CD4-positive, alpha-beta T cell treated with Interleukin-17A for 4 hours (primary cell): ENCODE measurements around the gene RBL2.
"Not testable (repeated sequence)": the region's sequence is repeated elsewhere in the genome, so short reads cannot be mapped to it uniquely, and the experiment has no call there.

ENCODE experiments used
- DNase-seq: peaks from one replicate; pipeline ENCODE4 v3.0.0-alpha.2; 2020; ENCODE audit warnings: mixed read lengths

RBL2 gene

DNA sequence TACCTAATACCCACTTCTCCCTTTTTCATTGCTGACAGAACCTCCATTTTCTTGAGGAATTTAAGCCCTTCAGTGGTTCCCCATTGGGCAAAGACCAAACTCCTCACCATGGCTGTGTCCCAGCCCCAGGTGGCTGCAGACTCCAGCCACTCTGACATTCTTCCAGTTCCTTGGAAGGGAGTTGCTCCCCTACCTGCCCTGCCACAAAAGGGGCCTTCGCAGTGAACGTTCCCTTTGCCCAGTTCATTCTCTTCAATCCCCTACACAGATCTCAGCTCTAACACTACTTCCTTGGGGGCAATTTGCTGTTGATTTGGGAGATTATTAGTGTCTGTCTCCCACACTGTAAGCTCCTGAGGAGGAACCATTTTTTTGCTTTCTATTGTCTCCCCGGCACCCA, 72.0 kb downstream of the RBL2 start:
- DNase-seq: no peak

DNA sequence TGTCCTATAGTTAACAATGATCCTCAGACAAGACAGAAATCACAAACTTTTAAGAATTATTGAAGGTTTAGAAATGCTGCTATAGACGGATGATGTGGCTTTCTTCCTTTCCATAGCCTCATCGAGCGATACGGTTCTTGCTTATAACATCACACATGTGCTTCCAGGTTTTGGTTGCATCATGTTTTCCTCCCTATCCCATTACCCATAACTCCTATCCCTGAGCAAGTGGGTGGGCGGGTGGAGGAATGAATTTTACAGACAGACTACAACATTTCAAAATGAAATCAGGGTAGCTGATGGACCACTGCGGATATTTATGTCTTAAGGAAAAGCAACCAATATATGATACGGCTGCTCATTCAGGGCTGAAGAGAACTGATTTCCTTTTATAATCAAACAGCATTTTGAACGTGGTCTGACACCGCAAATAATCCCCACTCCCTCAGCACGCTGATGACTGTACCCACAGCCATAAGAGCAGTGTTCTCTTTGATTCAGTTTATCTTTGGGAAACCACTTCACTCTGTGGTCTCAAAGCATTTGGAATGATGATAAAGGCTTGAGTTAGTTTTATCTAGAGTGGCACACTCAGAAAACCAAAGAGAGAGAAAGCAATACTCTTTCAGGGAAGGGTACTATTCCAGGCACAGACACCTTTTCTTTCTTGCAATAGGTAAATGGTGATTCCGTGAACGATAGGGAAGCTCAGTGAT, 73.4 kb downstream of the RBL2 start:
- no peak for DNase-seq

DNA sequence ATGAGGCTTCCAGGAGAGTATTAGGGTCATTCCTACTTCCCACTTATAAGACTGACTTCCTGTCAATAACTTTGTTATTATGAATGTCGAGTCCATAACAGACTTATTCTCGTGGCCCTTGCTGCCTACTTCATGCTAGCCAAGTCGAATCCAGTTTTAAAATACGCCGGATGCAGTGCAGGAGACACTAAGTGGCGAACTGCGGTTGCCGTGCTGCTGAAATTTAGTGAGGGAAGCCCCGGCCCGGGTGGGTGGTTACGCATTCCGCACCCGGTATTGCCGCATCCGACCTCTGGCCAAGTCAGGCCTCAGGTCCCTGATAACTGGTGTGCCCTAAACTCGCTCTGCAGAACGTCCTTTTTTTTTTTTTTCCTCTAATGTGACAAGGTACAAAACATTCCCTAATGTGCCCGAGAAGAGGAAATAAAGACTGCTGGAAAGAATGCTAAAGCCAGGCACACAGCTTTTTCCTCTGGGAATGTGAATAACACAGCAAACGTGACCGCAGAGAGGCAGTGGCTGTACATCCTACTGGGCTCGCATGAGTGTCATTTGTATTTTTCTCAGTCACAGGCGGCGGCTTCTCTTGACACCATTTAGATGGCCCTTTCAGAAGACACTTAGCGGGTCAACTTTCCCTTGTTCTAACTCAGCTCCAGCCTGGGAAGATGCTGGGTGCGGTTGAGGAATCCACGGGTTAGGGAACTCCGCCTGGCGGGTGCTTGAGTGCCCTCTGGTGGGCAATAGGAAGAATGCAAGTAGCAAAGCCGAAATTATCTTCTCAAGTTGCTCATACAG, 75.8 kb downstream of the RBL2 start:
- peak; percentile 66 for DNase-seq

DNA sequence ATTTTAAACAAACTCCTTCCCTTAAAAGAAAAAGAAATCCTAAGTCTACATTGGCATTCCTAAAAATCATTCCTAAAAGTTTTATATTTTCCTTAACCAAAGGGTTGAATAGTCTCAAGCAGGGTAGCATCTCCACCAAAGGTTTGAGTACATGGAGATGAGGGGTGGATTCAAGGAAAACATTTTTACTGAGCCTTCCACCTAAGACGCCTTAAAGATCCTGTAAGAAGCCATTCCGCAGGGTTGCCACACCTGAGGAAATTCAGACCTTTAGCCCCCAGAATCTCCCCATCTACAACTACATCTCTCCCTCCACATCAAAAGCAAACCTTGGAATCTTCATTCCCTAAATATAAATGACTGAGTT, 76.4 kb downstream of the RBL2 start:
- DNase-seq: no peak

DNA sequence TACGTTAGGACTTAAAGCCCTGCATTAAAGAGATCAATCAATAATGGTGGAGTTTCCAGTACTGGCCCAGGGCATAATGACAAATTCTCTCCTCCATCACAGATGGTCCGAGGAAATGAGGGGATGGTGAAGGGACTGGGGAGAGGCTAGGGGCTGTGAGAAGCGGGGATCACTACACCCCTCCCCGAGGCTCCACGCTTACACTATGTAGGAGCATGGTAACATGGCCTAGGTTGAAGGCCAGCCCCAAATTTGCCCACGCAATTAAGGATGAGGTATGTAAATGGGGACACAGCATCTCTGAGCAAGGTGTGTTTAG, 76.8 kb downstream of the RBL2 start:
- DNase-seq: no peak

DNA sequence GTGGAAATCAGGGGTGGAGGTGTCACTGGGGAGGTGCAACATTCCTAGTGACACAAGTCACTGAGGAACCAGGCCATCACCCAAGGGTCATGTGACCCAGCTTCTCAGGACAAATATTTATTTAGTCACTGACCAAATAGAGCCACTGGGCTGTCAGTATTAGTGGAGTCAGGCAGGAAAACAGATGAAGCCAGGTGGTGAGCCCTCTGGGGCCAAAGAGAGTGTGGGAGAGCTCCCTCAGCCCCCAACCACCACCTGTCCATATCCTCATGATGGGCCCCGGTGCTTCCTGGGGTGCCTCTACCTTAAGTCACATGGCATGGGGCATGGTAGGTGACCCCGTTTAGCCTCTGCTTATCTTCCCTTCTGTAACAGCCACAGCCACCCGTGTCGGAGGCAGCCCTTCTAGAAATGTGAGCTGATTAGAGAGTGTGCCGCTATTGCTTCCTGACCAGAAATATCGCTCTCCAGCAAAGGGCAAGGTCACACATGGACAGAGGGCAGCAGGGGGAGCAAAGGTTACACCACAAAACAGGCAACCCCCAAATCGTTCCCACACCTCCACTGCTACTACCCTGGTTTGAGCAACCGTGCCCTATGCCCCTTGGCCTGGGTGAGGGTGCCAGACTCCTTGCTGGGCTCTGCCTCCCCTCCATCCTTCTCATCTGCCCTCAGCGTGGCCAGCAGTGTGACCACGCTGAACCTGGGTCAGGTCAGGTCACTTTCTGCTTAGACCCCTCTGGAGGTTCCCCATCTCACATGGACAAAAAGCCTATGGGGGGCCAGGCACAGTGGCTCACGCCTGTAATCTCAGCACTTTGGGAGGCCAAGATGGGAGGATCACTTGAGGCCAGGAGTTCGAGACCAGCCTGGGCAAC, 77.4 kb downstream of the RBL2 start:
- no peak for DNase-seq

DNA sequence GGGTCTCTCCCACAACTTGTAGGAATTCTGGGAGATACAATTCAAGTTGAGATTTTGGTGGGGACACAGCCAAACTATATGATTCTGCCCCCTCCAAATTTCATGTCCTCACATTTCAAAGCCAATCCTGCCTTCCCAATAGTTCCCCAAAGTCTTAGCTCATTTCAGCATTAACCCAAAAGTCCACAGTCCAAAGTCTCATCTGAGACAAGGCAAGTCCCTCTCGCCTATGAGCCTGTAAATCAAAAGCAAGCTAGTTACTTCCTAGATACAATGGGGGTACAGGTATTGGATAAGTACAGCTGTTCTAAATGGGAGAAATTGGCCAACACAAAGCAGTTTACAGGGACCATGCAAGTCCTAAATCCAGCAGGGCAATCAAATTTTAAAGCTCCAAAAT, 78.5 kb downstream of the RBL2 start:
- DNase-seq: not testable (repeated sequence)

DNA sequence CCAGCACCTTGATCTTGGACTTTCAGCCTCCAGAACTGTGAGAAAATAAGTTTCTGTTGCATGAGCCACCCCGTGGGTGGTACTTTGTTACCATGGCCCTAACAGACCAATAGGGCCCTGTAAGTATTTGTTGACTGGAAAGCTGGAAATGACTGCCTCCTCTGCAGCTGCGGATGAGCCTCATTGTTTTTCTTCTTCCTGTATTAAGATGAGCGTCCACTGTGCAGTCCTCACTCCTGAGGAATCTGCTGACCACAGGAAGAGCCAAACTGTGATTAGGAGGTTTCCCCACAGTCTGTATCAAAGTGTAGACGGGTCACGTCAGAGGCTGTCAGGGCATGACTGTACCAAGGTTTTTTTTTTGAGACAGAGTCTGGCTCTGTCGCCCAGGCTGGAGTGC, 81.0 kb downstream of the RBL2 start:
- DNase-seq: no peak

DNA sequence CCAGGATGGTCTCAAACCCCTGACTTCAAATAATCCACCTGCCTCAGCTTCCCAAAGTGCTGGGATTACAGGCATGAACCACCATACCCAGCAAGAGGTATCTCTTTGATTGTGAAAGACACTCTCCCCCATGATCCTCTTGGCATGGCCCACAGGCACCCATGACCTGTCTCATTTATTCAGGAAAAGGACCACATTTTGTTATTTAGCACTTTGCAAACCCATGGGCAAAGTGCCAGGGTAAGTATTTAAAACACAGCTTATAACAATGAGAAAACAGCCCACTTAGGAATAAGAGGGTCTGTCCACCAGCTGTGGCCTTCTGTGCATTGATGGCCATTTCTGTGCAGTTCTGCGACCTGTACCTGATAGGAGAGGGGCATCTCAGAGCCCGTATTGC, 81.5 kb downstream of the RBL2 start:
- no peak for DNase-seq

DNA sequence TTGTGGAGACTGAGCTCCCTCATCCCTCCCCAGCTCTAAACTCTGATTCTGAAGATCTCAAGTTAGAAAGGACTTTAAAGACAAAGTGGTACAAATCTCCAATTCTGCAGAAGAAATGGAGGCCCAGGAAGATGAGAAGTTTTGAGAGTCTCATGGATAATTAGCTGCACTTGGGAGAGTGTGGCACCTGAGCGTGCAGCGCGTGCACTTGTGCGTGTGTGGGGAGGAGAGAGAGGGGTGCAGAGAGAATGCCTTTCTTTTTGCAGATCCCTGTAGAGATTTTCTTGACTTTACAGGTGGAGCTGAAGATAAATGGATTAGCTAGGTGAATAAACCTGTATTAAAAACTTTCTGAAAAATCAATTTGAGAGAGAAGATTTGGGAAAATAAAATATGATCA, 83.6 kb downstream of the RBL2 start:
- DNase-seq: no peak

DNA sequence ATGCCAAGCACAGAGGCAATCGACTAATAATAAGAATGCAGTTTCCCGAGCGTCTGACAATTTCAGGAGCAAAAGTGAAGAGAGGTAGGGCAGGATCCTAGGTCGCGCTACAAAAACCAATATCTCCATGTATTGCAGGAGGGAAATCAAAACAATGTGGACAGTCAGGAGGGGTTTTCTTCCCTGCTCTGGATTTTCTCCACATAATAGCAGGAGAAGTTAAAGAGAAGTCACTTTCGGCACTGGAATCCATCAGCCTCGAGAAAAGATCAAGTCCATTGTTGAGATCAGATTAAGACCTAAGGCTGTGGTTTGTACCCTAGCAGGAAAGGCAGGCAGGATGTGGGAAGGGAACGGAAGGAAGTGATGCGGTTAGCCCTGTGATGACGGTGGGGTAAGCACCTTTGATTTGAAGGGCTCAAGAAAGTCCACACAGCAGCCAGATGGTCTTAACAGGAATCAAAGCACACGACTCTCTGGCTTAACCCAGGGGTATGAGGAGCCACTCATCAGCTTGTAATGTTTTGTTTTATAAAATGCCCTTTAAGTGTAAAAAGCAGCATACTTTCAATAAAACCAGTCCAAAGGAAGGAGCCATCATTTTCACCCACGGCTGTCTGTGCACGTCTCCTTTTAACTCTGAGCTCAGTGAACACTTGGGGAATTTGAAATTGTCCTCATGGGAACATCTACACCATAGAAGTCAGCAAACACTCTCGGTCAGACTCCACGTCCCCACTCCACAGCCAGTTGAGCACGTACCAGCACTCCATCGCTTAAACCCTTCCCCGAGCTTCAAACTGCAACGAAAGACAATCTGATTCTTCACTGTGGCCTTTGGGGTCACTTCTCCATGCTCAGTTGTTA, 84.5 kb downstream of the RBL2 start:
- peak; percentile 71 for DNase-seq

DNA sequence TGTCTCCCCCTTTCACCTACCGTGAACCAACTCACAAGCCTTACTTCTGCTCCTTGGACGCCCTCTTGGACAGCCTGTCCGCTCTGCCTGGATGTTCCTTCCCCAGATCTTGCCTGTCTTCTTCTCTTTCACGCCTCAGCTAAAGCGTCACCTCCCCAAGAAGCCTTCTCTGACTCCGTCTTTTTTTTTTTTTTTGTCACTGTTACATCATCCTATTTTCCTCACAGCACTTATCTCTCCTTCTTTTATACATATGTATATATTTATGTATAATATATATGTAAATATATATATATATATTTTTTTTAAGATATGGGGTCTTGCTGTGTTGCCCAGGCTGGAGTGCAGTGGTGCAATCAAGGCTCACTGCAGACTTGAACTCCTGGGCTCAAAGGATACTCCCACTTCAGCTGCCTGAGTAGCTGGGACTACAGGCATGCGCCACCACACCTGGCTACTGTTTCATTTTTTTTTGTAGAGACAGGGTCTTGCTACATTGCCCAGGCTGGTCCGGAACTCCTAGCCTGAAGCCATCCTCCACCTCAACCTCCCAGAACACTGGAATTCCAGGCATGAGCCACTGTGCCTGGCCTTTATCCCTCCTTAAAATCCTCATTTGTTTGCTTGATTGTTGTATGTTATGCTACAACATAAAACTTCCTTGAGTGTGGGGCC, 85.3 kb downstream of the RBL2 start:
- no peak for DNase-seq

DNA sequence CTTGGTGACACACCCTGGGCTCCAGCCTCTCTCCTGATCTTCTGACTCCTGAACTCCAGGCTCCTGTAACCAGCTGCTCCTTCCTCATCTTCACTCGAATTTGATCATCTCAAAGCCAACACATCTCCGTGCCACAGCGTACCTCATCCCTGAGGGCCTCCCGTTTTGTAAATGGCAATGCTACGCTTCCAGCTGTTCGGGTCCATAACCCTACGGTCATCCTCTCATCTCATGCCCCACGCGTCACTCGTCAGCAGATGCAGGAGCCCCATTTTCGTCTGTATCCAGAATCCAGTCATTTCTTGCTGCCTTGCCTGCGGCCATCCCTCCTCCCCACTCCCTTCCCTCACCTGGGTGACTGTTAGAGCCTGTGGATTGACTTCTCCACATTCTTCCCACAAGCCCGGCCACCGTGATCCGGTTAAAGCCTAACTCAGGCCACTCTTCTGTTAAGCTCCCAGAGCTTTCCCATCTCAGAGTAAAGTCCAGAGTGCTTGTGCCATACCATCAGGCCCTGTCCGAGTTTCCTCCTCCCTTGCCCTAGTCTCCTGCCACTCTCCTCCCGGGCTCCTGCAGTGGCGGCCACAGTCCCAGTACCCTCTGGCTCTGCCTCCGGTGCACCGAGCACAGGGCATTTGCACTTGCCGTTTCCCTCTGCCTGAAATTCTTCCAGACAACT, 89.0 kb downstream of the RBL2 start:
- no peak for DNase-seq

DNA sequence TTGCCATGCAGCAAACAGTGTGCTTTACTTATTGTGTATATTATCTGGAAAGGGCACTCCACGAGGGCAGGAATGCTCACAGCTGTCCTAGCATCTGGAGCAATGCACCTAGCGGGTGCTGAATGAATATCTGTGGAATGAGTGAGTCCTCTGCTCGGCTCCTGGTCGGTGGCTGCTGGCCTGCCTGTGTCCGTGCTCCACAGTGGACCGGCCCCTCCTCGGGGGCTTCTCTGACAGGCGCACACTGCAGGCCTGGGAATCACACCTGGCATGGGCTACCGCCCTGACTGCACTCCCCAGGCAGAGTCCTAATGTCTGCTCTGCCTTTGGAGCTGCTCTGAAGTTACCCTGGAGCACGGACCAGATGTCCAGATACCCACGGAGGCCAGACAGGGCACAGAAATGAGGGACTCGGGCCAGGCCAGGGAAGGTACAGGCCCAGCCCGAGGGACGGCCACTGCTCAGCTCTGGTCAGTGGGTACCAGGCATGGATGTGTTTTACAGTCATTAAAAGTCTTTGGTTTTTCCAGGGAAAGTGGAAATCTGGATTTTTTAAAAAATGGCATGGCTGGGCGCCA, 89.8 kb downstream of the RBL2 start:
- DNase-seq: no peak

DNA sequence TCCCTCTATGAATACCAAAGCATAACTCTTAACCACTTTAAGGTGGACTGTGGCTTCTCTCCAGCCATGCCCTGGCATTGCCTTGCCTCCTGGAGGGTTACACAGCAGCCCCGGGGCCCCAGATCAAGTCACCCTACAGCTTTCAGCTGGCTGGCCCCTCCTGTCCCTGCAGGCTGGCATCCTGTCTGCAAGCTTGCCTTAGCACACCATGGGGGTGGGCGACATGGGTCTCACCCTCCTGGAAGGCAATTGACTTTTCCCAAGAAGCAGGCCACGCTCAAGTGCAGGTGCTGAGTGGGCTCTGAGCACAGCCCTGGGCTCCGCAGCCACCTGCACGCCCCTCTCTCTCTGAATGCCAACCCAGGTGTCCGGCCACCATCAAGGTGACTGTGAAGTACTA, 94.5 kb downstream of the RBL2 start:
- DNase-seq: no peak

DNA sequence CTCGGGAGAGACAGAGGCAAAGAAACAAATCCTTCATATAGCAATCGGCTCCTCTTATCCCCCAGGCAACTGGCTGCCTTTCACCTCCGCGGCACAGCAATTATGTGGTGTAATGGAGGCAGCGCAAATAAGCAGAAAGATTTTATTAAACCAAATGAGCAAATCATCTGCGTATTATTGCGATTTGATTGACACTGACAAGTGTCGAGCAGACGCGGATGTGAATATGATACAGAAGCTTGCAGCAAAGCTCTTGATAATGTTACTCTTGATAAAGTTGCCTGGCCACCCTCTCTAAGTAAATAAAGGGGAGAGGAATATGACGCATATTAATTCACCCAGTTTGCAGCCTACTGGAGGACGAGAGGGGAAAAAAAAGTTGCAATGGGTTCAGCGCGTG, 95.2 kb downstream of the RBL2 start:
- no peak for DNase-seq

DNA sequence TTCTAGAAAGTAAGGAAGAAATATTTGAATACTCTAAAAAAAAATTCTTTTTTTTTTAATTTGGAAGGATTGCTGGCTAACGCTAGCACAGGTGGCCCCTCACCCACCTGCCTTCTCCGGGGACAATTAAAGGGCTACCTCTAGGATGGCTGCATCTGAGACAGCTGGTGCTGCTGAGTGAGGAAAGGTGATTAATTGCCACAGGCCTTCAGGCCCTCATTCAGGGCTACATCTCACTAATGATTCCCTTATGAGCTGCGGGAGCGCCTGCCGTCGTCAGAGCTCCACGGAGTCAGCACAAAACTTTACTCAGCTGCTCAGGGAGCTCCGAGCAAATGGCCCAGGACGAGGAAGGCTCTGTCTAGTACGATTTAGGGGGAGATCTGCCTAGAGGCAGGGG, 95.8 kb downstream of the RBL2 start:
- DNase-seq: no peak

DNA sequence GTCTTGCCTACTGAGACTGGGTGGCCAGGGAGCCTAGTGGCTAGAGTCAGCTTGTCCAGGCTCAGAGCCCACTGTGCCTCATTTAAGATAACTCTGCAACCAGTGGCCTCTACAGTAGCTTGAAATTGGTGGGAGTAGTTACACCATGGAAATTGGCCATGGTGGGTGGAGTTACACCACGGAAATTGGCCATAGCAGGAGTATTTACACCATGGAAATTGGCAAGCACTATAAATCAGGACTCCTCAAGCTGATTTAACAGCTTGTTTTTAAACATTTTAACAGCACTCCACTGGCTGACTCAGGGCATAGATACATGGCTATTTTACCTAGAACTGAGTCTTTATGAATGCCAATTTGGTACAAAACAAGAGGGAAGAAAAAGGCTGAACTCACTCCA, 96.5 kb downstream of the RBL2 start:
- DNase-seq: no peak

DNA sequence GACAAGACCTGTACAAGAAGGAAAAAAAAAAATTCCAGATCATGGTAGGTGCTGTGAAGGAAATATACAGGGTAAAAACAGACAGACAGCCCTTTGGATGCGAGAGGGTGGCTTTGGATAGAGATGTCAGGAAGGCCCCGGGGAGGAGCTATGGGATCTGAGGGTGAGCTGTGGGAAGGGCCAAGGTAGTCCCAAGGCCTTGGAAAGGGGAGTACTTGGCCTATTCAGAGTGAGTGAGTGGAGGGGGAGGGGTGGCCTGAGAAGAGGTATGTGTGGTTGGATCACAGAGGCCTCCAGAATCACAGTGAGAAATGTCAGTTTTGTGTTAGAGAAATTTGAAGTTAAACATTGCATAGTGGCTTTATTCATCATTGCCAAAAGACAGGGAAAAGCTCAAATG, 99.9 kb downstream of the RBL2 start:
- no peak for DNase-seq

DNA sequence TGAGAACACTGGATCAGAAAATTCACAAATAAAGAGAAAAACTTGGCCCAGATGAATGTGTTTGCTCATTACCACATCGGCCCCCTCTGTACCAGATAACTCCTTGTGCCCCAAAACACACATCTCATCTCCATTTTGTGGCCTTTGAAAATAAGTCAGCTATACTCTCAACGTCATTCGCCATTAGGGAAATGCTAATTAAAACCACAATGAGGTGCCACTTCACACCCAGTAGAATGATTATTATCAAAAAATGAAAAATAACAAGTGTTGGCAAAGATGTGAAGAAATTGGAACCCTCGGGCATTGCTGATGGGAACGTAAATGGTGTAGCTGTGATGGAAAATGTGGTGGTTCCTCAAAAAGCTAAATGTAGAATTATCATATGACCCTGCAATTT, 103.4 kb downstream of the RBL2 start:
- DNase-seq: no peak

DNA sequence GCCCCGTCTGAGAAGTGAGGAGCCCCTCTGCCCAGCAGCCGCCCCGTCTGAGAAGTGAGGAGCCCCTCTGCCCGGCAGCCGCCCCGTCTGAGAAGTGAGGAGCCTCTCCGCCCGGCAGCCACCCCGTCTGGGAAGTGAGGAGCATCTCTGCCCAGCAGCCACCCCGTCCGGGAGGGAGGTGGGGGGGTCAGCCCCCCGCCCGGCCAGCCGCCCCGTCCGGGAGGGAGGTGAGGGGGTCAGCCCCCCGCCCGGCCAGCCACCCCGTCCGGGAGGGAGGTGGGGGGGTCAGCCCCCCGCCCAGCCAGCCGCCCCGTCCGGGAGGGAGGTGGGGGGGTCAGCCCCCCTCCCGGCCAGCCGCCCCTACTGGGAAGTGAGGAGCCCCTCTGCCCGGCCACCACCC, 105.1 kb downstream of the RBL2 start:
- not testable (repeated sequence) for DNase-seq
